PC-9 (cell line): Measurements from ENCODE around the gene R3HDM2.

Experiments
- EZH2 ChIP-seq: fragments of 200-600 bp; sonication (generic); IDR thresholded peaks from 2 replicates; pipeline ENCODE4 v1.8.0; 2017; ENCODE audit warnings: antibody characterized with exemption, low read depth
- TF ChIP-seq, protein P1 (sequence below): fragments of 200-600 bp; sonication (generic); conservative IDR thresholded peaks from 2 replicates; pipeline ENCODE4 v1.6.1; 2017; ENCODE audit warnings: mixed run types, antibody characterized with exemption, mild to moderate bottlenecking, moderate library complexity

- TF ChIP-seq, protein P1, sequence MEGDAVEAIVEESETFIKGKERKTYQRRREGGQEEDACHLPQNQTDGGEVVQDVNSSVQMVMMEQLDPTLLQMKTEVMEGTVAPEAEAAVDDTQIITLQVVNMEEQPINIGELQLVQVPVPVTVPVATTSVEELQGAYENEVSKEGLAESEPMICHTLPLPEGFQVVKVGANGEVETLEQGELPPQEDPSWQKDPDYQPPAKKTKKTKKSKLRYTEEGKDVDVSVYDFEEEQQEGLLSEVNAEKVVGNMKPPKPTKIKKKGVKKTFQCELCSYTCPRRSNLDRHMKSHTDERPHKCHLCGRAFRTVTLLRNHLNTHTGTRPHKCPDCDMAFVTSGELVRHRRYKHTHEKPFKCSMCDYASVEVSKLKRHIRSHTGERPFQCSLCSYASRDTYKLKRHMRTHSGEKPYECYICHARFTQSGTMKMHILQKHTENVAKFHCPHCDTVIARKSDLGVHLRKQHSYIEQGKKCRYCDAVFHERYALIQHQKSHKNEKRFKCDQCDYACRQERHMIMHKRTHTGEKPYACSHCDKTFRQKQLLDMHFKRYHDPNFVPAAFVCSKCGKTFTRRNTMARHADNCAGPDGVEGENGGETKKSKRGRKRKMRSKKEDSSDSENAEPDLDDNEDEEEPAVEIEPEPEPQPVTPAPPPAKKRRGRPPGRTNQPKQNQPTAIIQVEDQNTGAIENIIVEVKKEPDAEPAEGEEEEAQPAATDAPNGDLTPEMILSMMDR = no peak
- TF ChIP-seq EZH2 = no peak
These were observed 196.6 kb downstream of the R3HDM2 start for GRCh38 chr12:57234233-57234570.
